Measurements from ENCODE around the gene DLG2.

The DLG2 gene

DNA sequence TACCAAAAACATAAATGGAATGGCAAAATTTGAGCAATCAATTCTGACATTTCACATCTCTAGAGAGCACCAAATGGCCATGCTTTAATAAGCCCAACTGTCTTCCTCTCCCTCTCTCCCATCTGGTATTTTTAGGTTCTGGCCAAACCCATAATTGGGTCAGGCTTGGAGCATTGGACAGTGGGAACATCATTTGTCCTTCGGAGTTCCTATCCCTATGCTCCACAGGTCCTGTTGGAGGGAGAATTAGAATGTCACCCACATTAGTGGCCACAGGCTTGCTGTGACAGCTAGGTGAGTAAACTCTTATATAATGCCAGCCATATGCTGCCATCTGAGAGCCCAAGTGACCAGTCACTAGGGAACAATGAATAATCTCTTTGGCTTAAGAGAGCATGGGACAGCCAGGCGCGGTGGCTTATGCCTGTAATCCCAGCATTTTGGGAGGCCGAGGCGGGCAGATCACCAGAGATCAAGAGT is 2090.0 kb downstream of the DLG2 start:
- DNase-seq (ENCODE audit: low read depth in 2 of 2) = no peak

DNA sequence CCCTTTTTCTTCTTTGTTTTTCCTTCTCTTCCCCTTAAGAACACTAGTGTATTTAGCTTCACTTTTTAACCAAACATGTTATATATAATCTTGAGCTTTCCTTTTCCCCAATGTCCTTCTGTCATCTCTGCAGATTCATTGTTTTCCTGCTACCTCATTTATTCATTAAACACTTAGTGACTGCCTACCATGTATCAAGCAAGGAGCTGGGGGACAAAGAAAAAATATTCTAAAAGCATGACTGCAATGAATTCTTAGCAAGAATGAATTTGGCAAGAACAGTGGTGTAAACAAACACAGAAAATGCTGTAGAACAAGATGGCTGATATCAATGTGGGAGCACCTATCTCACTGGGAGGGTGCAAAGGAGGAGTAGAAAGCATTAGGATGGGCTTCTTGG is 2094.0 kb downstream of the DLG2 start:
- DNase-seq (ENCODE audit: low read depth in 2 of 2) = no peak

DNA sequence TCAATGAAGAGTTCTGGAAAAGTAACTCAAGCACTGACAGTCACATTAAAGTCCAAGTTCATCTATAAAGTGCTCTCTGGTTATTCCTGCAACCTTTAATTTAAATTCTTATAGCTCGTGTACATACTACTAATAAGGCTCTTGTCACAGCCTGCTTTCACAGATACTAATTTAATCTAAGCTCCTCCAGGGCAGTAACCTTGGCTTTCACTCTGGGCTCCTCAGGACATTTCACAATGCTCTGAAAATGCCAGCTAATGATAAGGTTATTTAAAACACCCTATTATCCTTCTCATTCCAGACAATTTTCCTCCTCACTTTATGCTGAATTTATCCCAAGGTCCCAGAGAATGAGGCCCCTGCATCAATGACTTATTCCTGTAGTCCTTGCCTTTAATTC is 2098.3 kb downstream of the DLG2 start:
- DNase-seq (ENCODE audit: low read depth in 2 of 2) = no peak

DNA sequence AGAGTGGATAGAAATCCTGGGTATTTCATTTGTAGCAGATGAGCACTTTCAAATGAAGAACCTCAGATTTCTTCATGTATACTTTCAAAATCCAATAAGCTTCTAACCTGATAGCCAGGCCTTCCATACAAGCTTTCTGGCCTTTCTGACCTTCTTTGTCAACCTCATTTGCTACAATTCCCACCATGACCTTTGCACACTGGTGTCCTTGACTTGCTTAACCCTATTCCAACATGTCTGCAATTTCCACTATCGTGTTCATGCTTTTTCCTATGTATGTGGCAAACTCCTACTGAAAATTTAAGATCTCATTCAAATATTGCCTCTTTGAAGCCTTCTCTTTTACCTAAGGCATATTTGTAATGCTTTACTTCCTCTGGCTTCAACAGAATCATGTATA is 2098.9 kb downstream of the DLG2 start:
- no peak for DNase-seq (ENCODE audit: low read depth in 2 of 2)

DNA sequence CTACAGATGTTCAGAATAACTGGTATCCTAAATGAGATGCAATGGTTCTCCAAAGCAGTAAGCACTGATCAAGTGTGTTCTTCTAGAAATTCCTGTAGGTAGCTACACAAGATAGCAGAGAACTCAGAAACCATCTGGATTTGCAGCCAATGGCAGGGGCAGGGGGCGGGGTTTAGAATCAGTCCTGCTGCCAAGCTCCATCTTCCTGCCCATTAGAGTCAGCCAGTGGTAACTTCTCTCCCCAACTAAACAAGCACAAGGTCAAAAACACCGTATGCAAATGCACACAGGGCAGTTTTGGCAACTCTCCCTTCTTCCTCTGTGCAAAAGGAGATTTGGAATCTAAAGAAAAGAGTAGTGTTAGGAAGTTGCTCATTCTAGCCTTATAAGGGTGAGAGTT is 2103.5 kb downstream of the DLG2 start:
- no peak for DNase-seq (ENCODE audit: low read depth in 2 of 2)

DNA sequence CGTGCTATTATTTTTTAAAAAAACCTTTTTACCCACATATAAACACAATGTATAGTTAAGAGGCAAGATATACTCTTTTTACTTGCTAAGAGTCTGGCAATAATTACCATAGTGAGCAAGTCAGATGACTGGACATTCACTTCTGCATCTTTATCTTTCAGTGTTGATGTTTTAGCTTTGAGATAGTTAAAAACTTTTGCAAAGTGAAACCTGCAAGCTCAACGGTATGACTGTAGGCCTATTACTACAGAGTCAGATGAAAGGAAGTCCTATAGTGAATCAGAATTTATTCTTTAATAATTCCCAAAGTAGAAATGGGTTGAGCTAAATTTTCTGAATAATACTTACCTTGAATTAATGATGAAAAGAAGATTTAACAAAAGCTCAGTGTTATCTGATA is 2104.2 kb downstream of the DLG2 start:
- DNase-seq (ENCODE audit: low read depth in 2 of 2) = no peak

DNA sequence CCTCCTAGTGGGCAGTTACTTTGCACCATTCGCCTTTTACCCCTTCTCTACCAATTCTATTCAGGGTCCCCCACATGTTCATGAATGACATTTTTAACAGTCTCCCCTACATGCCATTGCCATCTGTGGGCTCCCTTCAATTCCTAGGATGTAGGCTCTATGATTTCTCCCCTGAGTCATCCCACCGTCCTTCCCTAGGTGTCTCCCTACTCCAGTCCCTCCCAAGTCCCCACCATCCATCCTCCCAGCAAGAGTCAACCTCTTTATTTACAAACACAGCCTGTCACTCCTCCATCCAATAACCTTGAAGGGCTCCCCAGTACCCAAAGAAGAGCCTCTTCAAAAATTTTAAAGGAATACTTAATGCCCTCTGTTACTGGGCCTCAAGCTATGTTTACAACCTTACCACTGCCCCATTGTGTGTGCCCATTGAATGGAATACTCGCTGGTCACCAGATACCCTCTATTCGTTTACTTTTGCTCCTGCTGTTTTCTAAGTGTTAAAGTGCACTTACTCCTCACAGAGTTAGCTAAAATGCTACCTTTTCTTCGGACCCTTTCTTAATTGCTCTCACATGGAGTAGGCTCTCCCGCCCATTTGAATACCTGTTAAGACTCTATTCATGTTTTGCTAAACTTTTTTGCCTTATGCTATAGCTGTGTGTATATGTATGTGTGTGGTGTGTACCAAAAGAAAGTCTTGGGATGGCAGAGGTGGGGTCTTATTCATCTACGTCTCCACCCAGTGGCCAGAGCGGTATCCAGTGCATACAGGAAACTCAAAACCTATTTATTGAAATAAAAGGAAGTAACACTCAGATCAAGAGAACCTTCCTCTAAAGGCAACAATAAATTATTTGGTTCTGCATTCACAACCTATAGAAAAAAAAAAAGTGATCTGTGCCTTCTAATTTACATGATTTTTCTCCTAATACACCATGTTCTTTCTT is 2105.2 kb downstream of the DLG2 start:
- DNase-seq (ENCODE audit: low read depth in 2 of 2) = no peak

DNA sequence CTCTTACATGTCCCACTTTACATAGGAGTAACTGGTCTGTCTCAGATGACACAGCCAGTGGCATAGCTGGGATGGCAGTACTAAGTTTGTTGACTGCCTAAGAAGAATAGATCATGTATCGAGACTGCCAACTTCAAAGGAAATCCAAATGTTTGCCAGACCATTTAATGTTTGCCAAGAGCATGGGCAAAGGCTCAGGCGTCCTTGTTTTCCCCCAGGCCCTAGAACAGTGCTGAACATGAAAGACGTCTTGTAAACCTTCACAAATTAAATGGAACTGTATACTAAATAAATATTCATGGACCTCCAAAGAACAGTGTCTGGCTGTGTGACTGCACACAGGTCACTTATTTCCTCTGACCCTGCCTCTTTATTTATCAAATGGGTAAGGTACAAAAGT is 2106.3 kb downstream of the DLG2 start:
- no peak for DNase-seq (ENCODE audit: low read depth in 2 of 2)

DNA sequence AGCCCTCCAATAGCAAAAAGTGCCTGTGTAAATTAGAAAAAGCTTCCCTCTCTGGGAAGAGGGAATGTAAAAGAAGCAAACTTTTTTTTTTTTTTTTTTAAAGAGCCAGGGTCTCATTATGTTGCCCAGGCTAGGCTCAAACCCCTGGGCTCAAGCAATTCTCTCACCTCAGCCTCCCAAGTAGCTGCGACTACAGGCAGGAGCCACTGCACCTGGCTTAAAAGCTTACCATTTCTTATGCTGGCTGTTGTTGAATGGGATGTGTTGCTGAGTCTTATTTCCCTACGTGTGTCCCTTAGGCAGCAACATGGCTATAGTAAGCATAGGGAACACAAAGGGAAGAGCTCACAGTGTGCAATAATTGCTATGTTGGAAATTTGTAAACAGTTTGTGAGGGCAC is 2115.5 kb downstream of the DLG2 start:
- no peak for DNase-seq (ENCODE audit: low read depth in 2 of 2)

DNA sequence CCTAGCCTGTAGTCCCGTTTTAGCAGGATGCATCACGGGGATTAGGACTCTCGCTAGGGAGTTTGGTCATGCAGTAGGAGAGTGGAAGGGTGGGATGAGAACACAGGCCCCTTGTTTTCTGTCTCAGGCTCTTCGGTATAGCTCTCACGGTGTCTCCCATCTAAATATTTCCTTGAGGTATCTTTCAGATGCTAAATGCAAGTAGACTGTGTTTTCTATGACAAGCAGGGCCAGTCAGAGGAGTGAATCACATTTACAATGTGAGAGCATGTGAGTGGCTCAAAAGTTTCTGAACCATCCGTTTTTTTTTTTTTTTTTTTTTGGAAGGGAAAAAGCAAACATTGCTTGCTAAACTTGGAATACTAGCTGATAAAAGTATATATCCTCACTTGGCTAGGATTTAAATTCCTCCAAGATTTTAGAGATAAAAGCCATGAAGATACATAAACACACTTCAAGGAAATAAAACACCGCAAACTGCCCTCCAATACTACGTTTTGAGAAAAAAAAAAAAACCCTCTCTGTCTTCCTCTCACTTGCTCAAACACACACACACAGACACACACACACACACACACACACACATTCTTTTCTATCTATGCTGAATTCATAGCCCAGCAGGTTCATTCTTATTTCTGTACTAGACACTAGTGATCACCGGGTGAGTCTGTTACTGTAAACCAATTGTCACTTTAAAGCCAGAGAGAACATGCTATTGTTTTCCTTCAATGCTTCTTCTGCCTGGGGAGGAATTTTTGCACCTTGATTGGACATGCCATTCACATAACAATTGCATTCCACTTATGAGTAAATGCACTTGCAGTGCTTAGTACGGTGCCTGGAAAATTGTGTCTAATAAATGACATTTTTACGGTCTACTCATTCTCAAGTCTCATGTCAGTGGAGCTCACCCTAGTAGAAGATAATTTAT is 2116.3 kb downstream of the DLG2 start:
- DNase-seq (ENCODE audit: low read depth in 2 of 2) = no peak

DNA sequence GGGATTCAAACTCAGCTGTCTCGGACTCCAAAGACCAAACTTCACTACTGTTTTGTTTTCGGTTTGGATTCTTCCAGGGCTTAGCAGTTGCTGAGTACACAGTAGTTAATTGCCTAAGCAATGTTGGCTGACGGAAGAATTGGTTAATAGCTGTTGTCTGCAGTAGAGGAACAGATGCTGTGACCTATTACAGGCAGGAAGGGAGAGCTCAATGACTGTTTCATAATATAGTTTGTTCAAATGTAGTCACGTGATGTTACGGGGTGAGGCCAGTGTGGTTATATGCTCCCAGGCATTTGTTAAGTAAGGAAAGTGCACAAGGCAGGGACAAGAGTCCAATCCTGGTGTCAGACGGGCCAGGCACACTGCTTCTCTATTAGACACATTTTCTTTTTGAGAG is 2118.3 kb downstream of the DLG2 start:
- no peak for DNase-seq (ENCODE audit: low read depth in 2 of 2)

DNA sequence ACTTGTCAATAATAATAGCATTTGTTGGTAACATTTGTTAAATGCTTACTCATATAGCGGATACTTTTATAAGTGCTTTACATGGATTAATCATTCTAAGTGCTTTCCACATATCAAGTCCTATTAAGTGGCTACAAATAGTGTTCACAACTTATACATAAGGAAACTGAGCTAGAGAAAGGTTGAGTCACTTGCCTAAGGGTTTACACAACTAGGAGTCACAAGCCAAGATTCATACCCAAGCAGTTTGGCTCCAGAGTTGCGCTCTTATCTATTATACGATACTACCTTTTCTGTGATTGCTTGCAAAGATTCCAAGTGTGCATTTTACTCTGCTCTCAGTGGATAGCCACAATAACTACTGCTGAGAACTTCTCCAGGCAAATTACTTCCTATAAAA is 2125.1 kb downstream of the DLG2 start:
- DNase-seq (ENCODE audit: low read depth in 2 of 2) = no peak

DNA sequence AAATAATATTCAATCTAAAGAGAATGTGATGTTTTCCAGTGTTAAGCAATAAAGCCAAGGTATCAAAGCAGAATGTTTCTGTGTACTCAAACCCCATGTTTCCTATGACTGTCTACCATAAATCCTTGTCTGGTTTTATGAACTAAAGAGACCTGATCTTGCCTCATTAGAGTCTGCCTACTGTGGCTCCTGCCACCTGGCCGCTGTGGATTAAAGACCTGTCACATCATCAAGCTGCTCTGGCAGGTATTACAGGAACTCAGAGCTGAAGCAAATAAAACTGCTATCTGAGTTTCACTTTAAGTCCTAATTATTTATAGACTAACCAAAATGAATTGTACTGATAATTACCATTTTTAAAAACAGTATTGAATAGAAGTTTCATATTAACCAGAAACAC is 2133.2 kb downstream of the DLG2 start:
- no peak for DNase-seq (ENCODE audit: low read depth in 2 of 2)

DNA sequence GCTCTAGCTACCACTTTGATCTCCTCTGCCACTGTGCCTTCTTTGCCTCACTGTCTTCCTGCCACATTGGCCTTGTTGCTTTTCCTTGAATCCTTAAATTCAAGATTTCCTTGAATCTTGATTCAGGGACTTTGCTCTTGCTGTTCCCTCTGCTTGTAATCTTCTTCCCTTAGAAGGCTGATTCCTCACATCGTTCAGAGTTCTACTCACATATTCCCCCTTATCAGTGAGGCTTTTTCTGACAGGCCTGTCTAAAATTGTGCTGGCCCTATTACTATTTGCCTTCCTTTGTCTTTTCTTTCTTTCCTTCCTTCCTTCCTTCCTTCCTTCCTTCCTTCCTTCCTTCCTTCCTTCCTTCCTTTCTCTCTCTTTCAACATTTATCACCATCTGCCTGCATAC is 2134.1 kb downstream of the DLG2 start:
- no peak for DNase-seq (ENCODE audit: low read depth in 2 of 2)

DNA sequence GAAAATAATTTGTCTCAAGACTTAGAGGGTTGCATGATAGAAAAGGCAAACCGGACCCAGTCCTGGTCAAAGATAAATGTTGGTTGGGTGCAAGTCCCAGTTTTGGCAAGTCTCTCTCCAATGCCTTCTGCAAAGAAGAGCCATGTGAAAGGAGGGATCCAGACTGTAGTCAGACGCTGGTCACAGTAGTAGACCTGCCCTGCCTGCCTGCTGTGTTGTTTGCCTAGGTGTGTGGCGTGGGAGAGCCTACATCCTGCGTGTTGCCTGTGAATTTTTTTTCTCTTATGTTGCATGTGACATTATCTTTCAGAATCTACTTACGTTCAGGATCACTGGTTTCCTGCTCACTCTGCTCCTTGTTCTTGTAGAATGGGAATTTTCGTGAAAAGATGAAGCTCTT is 2143.3 kb downstream of the DLG2 start:
- no peak for DNase-seq (ENCODE audit: low read depth in 2 of 2)

DNA sequence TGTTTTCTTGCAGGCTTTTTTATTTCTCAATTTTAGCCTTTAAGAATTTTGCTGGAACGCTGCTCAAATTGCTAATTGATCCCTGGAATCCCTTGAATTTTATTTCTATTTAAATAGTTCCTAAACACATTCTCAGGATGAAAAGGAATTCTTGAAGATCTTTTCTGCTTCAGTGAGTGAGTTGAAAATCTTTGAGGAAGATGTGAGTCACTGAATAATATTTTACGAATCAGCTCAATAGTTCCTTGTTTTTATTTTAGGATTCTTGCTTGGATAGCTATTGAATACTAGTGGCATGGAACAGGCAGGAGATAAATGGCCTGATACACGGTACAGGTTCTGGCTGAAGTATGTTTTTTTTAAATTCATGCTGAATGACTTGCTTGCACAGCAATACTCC is 2146.3 kb downstream of the DLG2 start:
- DNase-seq (ENCODE audit: low read depth in 2 of 2) = no peak

DNA sequence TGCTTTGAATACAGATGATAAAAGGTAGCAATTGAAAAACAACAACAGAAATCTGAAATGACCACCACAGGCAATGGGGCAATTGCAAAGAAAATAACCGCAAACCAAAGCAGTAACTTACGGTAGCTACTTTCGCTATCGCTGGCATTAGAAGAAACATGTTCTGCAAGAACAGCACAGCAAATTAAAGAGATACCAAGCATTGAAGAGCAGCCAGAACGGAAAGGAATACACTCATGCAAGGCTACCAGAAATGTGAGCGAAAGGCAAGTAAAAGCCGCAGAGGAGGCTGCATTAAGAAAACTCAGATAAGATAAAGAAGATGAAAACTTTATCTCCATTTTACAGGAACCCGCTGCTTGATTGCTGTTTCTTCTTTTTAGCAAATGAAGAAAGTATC is 2146.9 kb downstream of the DLG2 start:
- DNase-seq (ENCODE audit: low read depth in 2 of 2) = no peak

DNA sequence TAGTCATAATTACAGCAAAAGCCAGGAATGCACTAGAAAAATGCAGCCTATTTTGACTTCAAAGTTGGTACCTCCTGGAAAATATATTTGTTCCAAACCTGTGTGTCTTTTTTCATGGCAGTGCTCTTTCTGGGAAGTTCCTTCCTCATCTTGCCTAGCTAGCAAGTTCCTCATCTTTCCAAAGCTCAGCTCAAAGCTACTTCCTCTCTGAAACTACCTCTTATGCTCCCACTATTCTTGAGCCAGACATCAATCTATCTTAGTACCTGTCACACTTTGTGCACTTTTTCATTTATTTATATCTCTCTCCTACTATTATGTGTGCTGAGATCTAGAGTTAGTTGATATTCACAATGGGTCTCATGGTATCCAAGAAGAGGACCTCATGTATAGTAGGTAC is 2149.4 kb downstream of the DLG2 start:
- DNase-seq (ENCODE audit: low read depth in 2 of 2) = no peak

DNA sequence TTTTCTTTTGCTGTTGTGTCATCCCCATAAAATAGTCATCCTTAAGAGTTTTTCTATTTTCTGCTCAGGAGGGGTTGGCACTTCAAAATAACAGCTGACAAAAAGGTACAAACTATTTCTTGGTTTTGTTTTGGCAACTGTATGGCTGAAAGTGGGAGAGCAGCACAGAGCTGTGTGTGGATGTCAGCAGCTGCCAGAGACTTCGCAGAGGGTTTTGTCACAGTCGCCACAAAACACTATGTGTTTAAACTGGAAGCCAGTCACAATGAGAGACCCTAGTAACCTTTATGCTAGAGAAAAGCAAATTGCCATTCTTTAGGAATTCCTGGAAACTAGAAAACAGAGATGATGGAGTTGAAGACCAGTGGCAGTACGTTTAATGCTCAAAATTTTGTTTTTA is 2151.4 kb downstream of the DLG2 start:
- no peak for DNase-seq (ENCODE audit: low read depth in 2 of 2)

DNA sequence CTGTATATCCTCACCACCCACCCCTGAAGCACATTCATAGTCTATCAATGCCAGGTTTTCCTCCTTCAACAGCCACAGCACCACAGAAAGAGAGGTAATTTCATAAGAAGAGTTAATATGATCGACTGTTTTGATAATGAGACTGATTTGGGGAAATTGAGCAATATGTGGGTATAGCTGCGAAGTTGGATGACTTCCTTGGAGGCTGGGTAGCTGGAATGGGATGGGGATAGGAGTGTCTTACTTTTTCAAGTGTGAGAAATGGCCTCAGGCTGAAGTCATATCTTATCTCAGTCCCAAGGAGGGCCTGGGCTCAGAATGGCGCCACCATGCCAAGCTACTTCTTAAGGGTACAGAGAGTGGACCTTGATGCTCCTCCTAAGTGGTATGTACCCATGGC is 2153.4 kb downstream of the DLG2 start:
- DNase-seq (ENCODE audit: low read depth in 2 of 2) = no peak

DNA sequence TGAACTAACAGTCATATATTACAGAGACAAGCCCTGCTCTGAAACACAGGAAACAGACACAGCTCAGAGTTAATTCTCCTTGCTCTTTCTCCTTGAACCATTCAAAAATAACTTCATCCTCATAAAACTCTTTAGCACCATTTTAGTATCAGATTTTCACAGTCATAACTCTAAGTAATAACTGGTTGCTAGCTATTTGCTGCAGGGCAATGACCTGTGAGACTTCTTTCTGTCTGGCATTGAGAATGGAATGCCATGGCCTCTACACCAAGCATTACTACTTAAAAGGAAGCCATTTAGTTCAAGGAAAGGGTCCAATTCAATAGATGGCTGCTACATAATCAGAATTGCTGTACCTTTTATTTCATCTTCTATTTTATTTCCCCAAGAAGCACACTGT is 2154.3 kb downstream of the DLG2 start:
- no peak for DNase-seq (ENCODE audit: low read depth in 2 of 2)

DNA sequence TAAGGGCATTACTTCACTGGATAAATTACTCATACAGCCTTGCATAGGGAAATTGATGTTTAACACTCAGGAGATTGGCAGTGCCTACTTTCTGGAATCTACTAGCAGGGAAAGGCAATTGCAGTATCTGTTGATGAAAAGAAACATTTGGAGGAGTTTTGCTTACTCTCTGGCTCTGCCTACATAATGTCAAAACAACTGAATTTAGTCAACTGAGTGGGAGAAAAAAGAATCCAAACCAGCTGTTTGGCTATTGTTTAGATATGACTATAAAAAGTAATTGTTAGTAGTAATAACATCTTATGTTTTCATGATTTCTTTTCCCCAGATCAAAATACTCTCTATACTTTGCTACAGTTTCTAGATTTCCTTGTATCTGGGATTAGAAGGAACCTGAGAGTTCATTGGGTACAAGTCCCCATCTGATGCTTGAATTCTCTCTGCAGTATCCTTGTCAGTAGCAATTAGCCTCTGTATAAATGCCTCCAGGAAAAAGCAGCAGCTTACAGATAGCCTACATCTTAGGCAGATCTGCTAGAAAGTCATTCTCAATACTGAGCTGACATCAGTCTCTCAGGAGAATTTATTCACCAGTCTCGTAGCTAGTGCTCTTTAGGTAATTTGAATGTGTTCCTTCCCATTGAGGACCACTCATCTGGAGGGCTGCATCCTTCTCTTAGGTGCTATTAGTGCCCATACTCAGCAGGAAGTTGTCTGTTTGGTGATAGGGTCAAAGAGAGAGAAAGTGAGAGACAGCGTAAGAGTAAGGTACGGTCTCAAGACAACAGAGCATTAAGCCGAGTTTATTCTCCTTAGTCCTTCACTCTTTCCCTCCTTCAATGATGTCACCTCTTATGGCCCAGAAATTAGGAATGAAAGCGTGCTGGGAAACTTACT is 2155.1 kb downstream of the DLG2 start:
- DNase-seq (ENCODE audit: low read depth in 2 of 2) = no peak

All from stimulated activated CD4-positive, alpha-beta T cell treated with anti-CD3 and anti-CD28 coated beads, Interleukin-1b, Interleukin-23, amount 100 ng/mL, for 4 hours (primary cell).